Skeletal muscle cell (primary cell): ENCODE measurements around the gene CPLANE1.
A peak's percentile ranks its signal among the peaks of the same experiment; 100 is the strongest.
"Not testable (repeated sequence)": the region's sequence is repeated elsewhere in the genome, so short reads cannot be mapped to it uniquely, and the experiment has no call there.

ENCODE experiments used
- DNase-seq: peaks from one replicate; pipeline ENCODE4 v3.0.0-alpha.2; 2010; ENCODE audit warnings: low read depth
- H3K4me3 ChIP-seq: 2 replicates; pipeline ENCODE4 v1.5.1; 2011; ENCODE audit warnings: low read depth, mild to moderate bottlenecking, control low read depth, low read length, moderate library complexity

The CPLANE1 gene

GRCh38 chr5:37135312-37135711 lies 113.9 kb downstream of the CPLANE1 start:
- DNase-seq, H3K4me3 ChIP-seq: not testable (repeated sequence)

GRCh38 chr5:37133939-37134338 lies 115.2 kb downstream of the CPLANE1 start:
- no peak overlapping the region for H3K4me3 ChIP-seq

GRCh38 chr5:37132646-37133045 lies 116.5 kb downstream of the CPLANE1 start:
- H3K4me3 ChIP-seq = no peak overlapping the region
- DNase-seq = no peak

More at GRCh38 chr5:37133939-37134338, 115.2 kb downstream of the CPLANE1 start:
- peak; percentile 4 for DNase-seq

- no peak for DNase-seq
These were observed 127.7 kb downstream of the CPLANE1 start for GRCh38 chr5:37121465-37121864.

GRCh38 chr5:37121027-37121426 lies 128.1 kb downstream of the CPLANE1 start:
- no peak for DNase-seq
- no peak overlapping the region for H3K4me3 ChIP-seq

More at GRCh38 chr5:37121465-37121864, 127.7 kb downstream of the CPLANE1 start:
- H3K4me3 ChIP-seq = no peak overlapping the region

- no peak overlapping the region for H3K4me3 ChIP-seq
- DNase-seq = no peak
These were observed 128.9 kb downstream of the CPLANE1 start for GRCh38 chr5:37120270-37120669.

- H3K4me3 ChIP-seq = no peak overlapping the region
- no peak for DNase-seq
These were observed 132.8 kb downstream of the CPLANE1 start for GRCh38 chr5:37116359-37116758.

- DNase-seq = no peak
- H3K4me3 ChIP-seq = no peak overlapping the region
These were observed 136.7 kb downstream of the CPLANE1 start for GRCh38 chr5:37112383-37112991.

GRCh38 chr5:37111426-37112382 lies 137.5 kb downstream of the CPLANE1 start:
- DNase-seq = no peak
- no peak overlapping the region for H3K4me3 ChIP-seq

GRCh38 chr5:37110135-37110534 lies 139.0 kb downstream of the CPLANE1 start:
- no peak for DNase-seq

GRCh38 chr5:37109338-37109737 lies 139.8 kb downstream of the CPLANE1 start:
- H3K4me3 ChIP-seq = no peak overlapping the region
- no peak for DNase-seq

More at GRCh38 chr5:37110135-37110534, 139.0 kb downstream of the CPLANE1 start:
- no peak overlapping the region for H3K4me3 ChIP-seq

GRCh38 chr5:37103302-37103701 lies 145.9 kb downstream of the CPLANE1 start:
- DNase-seq = no peak

GRCh38 chr5:37099267-37099666 lies 149.9 kb downstream of the CPLANE1 start:
- not testable (repeated sequence) for DNase-seq, H3K4me3 ChIP-seq

More at GRCh38 chr5:37103302-37103701, 145.9 kb downstream of the CPLANE1 start:
- H3K4me3 ChIP-seq = no peak overlapping the region

- DNase-seq, H3K4me3 ChIP-seq: not testable (repeated sequence)
These were observed 155.4 kb downstream of the CPLANE1 start for GRCh38 chr5:37093795-37094194.

GRCh38 chr5:37090781-37091180 lies 158.4 kb downstream of the CPLANE1 start:
- no peak for DNase-seq

GRCh38 chr5:37090123-37090726 lies 159.0 kb downstream of the CPLANE1 start:
- no peak overlapping the region for H3K4me3 ChIP-seq
- DNase-seq = no peak

More at GRCh38 chr5:37090781-37091180, 158.4 kb downstream of the CPLANE1 start:
- H3K4me3 ChIP-seq = no peak overlapping the region

GRCh38 chr5:37088009-37088408 lies 161.2 kb downstream of the CPLANE1 start:
- H3K4me3 ChIP-seq = no peak overlapping the region
- no peak for DNase-seq

- peak; percentile 45 for DNase-seq
- no peak overlapping the region for H3K4me3 ChIP-seq
These were observed 162.6 kb downstream of the CPLANE1 start for GRCh38 chr5:37086466-37087173.

GRCh38 chr5:37086026-37086425 lies 163.2 kb downstream of the CPLANE1 start:
- not testable (repeated sequence) for H3K4me3 ChIP-seq, DNase-seq
